GM12875 (cell line): Measurements from ENCODE around the gene PTCH2.

ENCODE experiments used
- H3K4me3 ChIP-seq: one replicate; pipeline ENCODE4 v1.5.1; 2011; ENCODE audit warnings: low read depth, low read length, control low read depth
- TF ChIP-seq, protein P1 (sequence below): IDR thresholded peaks from 2 replicates; pipeline ENCODE4 v1.5.1; 2011; ENCODE audit warnings: low read depth, mild to moderate bottlenecking, control low read depth, inconsistent platforms, low read length, moderate library complexity, borderline replicate concordance; ENCODE audit not compliant: insufficient read depth

PTCH2 gene

DNA sequence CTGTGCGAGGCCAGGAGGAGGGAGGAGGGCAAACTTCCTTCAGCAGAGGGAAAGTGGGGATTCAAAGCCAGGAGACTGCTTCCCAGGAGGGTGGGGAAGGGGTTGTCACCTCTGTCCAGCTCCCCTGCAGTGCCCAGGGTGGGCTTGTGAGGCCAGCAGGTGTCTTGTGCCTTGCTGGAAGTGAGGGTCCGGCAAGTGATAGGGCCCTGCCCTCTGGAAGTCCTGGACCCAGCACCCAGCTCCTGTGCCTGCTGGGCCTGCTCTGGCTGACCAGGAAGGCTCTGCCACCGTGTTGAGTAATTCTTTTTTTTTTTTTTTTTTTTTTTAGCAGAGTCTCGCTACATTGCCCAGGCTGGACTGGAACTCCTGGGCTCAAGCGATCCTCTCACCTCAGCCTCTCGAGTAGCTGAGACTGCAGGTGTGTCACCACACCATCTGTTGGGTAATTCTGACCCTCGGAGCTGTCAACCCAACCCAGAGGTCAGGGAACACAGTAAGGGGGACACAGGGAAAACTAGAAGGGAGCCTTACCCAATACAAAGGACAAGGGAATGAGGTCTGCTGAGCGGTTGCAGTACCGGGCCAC, 56.1 kb downstream of the PTCH2 start:
- H3K4me3 ChIP-seq: peak overlapping the region; percentile 57
- TF ChIP-seq, protein P1, sequence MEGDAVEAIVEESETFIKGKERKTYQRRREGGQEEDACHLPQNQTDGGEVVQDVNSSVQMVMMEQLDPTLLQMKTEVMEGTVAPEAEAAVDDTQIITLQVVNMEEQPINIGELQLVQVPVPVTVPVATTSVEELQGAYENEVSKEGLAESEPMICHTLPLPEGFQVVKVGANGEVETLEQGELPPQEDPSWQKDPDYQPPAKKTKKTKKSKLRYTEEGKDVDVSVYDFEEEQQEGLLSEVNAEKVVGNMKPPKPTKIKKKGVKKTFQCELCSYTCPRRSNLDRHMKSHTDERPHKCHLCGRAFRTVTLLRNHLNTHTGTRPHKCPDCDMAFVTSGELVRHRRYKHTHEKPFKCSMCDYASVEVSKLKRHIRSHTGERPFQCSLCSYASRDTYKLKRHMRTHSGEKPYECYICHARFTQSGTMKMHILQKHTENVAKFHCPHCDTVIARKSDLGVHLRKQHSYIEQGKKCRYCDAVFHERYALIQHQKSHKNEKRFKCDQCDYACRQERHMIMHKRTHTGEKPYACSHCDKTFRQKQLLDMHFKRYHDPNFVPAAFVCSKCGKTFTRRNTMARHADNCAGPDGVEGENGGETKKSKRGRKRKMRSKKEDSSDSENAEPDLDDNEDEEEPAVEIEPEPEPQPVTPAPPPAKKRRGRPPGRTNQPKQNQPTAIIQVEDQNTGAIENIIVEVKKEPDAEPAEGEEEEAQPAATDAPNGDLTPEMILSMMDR: no peak

DNA sequence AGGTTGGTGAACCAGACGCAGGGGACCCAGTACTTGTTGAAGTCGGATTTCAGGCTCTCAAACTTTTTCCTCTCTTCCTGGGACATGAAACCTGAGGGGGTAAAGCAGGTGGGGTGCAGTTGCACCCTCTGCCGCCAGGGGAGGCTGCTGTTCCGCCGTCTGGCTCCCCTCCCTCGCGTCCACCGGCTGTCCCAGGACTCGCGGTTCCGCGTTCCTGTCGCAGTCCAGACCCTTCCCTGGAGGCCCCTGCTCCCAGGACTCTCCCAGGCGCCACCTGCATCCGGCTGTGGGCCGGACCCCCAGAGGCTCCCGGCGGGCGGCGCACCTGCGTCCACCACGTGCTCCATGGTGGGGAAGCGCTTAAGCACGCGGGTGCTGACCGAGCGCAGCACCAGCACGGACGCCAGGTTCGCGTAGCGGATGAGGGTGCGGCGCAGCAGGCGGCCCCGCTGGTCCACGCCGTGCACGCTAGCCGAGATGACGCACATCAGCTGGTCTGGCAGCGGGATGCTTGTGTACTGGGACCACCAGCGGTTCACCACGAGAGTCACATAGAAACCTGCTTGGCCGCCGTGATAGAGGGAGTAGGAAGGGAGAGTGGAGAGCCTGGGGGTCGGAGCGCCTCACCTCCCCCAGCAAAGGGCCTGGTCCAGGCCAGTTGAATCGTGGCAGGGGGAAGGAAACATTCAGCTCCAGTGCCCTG, 56.8 kb downstream of the PTCH2 start:
- peak overlapping the region; percentile 57 for H3K4me3 ChIP-seq
- TF ChIP-seq, protein P1: peak; percentile 100

DNA sequence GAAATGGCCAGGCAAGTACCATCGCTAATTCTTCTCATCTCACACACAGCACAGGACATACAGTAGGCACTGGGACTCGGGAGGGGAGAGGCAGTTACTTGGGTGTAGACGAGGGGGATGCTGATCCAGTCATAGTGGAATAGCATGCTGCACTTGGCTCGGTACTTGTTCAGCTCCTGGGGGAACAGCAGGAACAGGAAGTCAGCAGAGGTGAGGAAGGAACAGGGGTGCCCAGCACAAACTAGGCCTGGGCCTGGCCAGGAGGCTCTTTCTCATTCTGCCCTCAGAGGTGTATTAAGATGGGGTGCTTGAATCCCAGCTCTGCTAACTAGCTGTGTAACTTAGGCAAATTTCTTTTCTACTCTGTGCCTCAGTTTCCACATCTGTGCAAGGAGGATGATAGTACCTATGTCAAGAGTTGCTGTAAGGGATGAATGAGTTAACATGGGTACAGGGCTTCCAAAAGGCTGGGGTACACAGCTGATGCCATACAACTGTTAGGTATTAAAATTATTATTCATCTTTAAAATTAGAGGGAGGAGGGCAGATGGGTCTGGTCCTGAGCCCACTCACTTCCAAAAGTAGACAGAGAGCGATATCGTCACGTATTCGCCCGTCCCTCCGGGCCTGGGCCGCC, 57.4 kb downstream of the PTCH2 start:
- peak overlapping the region; percentile 57 for H3K4me3 ChIP-seq
- TF ChIP-seq, protein P1: no peak

DNA sequence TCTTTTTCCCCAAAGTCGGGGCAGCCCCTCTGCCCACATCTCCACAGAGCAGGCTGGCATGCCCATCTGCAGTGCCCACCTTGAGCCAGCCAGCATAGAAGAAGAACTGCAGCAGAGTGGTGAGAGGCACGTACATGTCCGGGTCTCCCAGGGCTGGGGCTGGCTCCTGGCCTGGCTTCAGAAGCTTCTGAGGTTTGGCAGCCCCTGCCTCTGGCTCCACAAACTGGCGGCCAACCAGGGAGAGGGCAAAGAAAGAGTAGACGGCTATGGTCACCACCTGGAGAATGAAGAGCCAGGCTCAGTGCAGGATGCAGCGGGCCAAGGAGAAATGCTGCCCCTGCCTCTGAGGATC, 58.0 kb downstream of the PTCH2 start:
- no peak overlapping the region for H3K4me3 ChIP-seq
- TF ChIP-seq, protein P1: no peak

DNA sequence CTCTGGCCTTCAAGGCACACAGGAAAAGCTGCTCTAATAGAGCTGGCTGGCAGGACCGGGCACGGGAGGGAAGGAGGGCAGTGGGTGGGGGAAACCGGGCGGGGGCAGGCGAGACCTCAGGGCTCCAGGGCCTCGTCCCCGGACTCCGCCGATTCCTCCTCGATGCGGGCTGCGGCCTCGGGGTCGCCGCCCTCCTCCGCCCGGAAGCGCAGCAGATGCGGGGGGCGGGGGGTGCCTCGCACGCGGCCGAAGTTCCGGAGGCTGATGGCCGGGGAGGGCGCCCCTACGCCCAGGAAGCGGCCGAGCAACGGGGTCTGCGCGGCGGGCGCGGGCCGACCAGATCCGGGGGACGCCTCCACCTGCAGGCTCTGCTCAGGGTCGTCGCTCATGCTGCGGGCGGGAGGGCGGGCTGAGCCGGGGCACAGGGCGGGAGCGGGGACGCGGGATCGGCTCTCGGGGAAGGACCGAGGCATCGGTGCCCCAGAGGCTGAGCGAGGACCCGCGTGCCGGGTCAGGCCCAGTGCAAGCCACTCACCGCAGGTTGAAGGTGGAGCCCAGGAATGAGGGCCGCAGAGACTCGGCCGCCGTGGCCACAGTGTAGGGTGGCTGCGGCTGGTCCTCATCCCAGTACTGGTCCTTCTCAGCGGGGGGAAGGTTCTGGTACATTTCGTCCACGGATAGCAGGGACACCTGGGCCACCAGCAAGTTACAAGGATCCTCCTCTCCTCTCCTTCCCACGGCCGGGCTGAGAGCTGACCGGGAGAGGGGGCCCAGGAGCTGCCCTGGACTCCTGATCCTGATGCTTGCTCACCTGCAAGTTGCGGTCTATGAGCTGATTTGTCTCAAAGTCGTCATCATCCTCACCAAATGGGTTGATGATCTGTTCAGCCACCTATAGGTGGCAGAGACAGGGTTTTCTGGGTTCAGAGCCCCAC, 58.7 kb downstream of the PTCH2 start:
- TF ChIP-seq, protein P1: peak; percentile 36; the same call in 1 of the 2 replicates
- H3K4me3 ChIP-seq: peak overlapping the region; percentile 52

DNA sequence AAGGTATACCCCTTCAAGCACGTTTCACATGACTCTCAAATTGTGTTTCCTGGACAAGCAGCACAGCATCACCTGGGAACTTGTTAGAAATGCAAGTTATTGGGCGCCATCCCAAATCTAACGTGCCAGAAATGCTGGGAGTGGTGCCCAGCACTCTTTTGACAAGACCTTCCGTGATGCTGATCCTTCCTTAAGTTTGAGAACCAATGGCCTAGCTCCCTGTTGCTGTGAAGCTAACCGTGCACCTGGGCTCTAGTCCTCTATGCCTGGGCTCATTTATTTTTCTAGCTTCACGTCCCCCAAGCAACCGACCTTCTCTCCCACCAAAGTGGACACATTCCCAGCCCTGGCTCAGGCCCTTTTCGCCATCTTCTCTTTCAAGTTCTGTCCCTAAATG, 59.4 kb downstream of the PTCH2 start:
- TF ChIP-seq, protein P1: no peak
- H3K4me3 ChIP-seq: peak overlapping the region; percentile 52
